H1 (cell line): ENCODE measurements around the gene GTSE1. TPM values are rescaled to one million over a fixed set of nuclear protein-coding genes. Genes with fewer than 3 reads are reported as not detected.

Experiments
- CTCF ChIA-PET: fragments of 300-600 bp; sonication (Branson Sonifier 250); formaldehyde crosslinking; loops from one replicate; lab custom pipeline; 2021; ENCODE audit not compliant: partially characterized antibody; lab: Charles Lee
- POLR2A ChIA-PET: fragments of 300-600 bp; sonication (Branson Sonifier 250); formaldehyde crosslinking; loops from one replicate; lab custom pipeline; 2021; ENCODE audit warnings: inconsistent platforms; ENCODE audit not compliant: partially characterized antibody; lab: Charles Lee
- DNase-seq, 2 experiments: peaks; one replicate each; pipeline versions ENCODE4 v3.0.0 to v3.0.0-alpha.2; 2010 to 2022; ENCODE audit warnings: low spot score in 2 of 2, low read depth in 1 of 2, mixed read lengths in 1 of 2
- FAIRE-seq: peaks from 2 replicates; lab custom pipeline; 2011; peaks lifted over from hg19 to GRCh38; lab: Jason Lieb, UNC
- H2AFZ ChIP-seq: 2 replicates; pipeline ENCODE4 v1.8.1; 2012; ENCODE audit warnings: low read length, inconsistent platforms
- H2AK5ac ChIP-seq: 2 replicates; pipeline ENCODE4 v1.6.1; 2013; ENCODE audit warnings: low read depth, low read length
- H2BK120ac ChIP-seq: replicated peaks from 2 replicates; pipeline ENCODE3; 2013; ENCODE audit warnings: low read depth, low read length, inconsistent platforms
- H2BK12ac ChIP-seq: 2 replicates; pipeline ENCODE4 v1.6.1; 2013; ENCODE audit warnings: low read depth, low read length
- H2BK15ac ChIP-seq: 2 replicates; pipeline ENCODE4 v1.6.1; 2013; ENCODE audit warnings: low read length
- H2BK20ac ChIP-seq: 2 replicates; pipeline ENCODE4 v1.6.1; 2013; ENCODE audit warnings: low read length
- H2BK5ac ChIP-seq: 2 replicates; pipeline ENCODE4 v1.6.1; 2013; ENCODE audit warnings: low read depth, low read length
- H3K14ac ChIP-seq: 2 replicates; pipeline ENCODE4 v1.6.1; 2013; ENCODE audit warnings: inconsistent platforms; ENCODE audit not compliant: insufficient read length
- H3K18ac ChIP-seq: 2 replicates; pipeline ENCODE4 v1.6.1; 2013; ENCODE audit warnings: low read length; ENCODE audit errors: extremely low read depth
- H3K23ac ChIP-seq: 2 replicates; pipeline ENCODE4 v1.6.1; 2013; ENCODE audit warnings: inconsistent platforms; ENCODE audit not compliant: insufficient read length
- H3K23me2 ChIP-seq: 2 replicates; pipeline ENCODE4 v1.6.1; 2013; ENCODE audit warnings: low read depth, low read length
- H3K27ac ChIP-seq: 2 replicates; pipeline ENCODE4 v1.6.1; 2011; ENCODE audit warnings: low read depth, low read length, inconsistent platforms
- H3K27me3 ChIP-seq, 4 experiments: replicated peaks in 1 of 4; 1 replicate in 1 of 4; 2 replicates in 3 of 4; pipeline versions ENCODE4 v1.6.1 to v1.8.1; 2011 to 2013; ENCODE audit warnings: low read length in 3 of 4, mild to moderate bottlenecking in 3 of 4, inconsistent platforms in 2 of 4, mixed read lengths in 2 of 4, moderate library complexity in 1 of 4; ENCODE audit not compliant: control insufficient read depth in 3 of 4, insufficient read depth in 3 of 4; ENCODE audit errors: extremely low read depth in 1 of 4
- H3K36me3 ChIP-seq, 4 experiments: 2 replicates each; pipeline versions ENCODE4 v1.6.1 to v1.8.1; 2011 to 2013; ENCODE audit warnings: mild to moderate bottlenecking in 4 of 4, low read length in 3 of 4, moderate library complexity in 2 of 4, control low read depth in 1 of 4, inconsistent platforms in 1 of 4; ENCODE audit not compliant: insufficient read depth in 4 of 4, control insufficient read depth in 2 of 4
- H3K4ac ChIP-seq: replicated peaks from 2 replicates; pipeline ENCODE3; 2013; ENCODE audit warnings: low read length, low read depth, mixed read lengths, inconsistent platforms; ENCODE audit not compliant: insufficient read length
- H3K4me1 ChIP-seq, 4 experiments: replicated peaks in 1 of 4; 1 replicate in 1 of 4; 2 replicates in 3 of 4; pipeline versions ENCODE4 v1.6.1 to v1.8.1; 2011 to 2013; ENCODE audit warnings: low read length in 3 of 4, inconsistent platforms in 2 of 4, mixed read lengths in 1 of 4; ENCODE audit not compliant: insufficient read depth in 4 of 4, control insufficient read depth in 3 of 4
- H3K4me2 ChIP-seq, 2 experiments: 2 replicates each; pipeline versions ENCODE4 v1.6.1 to v1.8.1; 2011 to 2013; ENCODE audit warnings: low read depth in 2 of 2, low read length in 2 of 2, control low read depth in 1 of 2, inconsistent platforms in 1 of 2, mild to moderate bottlenecking in 1 of 2; ENCODE audit not compliant: insufficient read depth in 1 of 2
- H3K4me3 ChIP-seq, 4 experiments: fragments of 200-600, 300-600 bp in 1 of 4; sonication (generic), shearing (Covaris generic), sonication (Bioruptor Twin) in 1 of 4; 2 replicates each; pipeline versions ENCODE4 v1.5.1 to v1.8.1; 2011 to 2016; ENCODE audit warnings: low read length in 4 of 4, low read depth in 3 of 4, control low read depth in 2 of 4, inconsistent platforms in 2 of 4, mild to moderate bottlenecking in 2 of 4, mixed read lengths in 1 of 4, moderate library complexity in 1 of 4; ENCODE audit not compliant: insufficient read depth in 2 of 4; ENCODE audit errors: extremely low read depth in 1 of 4
- H3K56ac ChIP-seq: replicated peaks from 2 replicates; pipeline ENCODE3; 2013; ENCODE audit warnings: low read depth, mild to moderate bottlenecking, mixed read lengths, low read length, inconsistent platforms; ENCODE audit not compliant: insufficient read length
- H3K79me1 ChIP-seq: 2 replicates; pipeline ENCODE4 v1.6.1; 2013; ENCODE audit warnings: low read depth, low read length, control low read depth
- H3K79me2 ChIP-seq, 2 experiments: 2 replicates each; pipeline versions ENCODE4 v1.6.1 to v1.8.1; 2012 to 2013; ENCODE audit warnings: low read length in 2 of 2, mild to moderate bottlenecking in 2 of 2, inconsistent platforms in 1 of 2; ENCODE audit not compliant: insufficient read depth in 2 of 2, control insufficient read depth in 1 of 2
- H3K9ac ChIP-seq, 4 experiments: replicated peaks in 1 of 4; 1 replicate in 1 of 4; 2 replicates in 3 of 4; pipeline versions ENCODE4 v1.6.1 to v1.8.1; 2011 to 2013; ENCODE audit warnings: low read depth in 3 of 4, low read length in 3 of 4, control low read depth in 2 of 4, mild to moderate bottlenecking in 2 of 4, moderate library complexity in 2 of 4, inconsistent platforms in 1 of 4; ENCODE audit errors: extremely low read depth in 1 of 4
- H3K9me3 ChIP-seq, 2 experiments: 2 replicates each; pipeline versions ENCODE4 v1.6.1 to v1.8.1; 2012 to 2013; ENCODE audit warnings: mild to moderate bottlenecking in 2 of 2, moderate library complexity in 2 of 2, control low read depth in 1 of 2, inconsistent platforms in 1 of 2, low read depth in 1 of 2, low read length in 1 of 2, mixed read lengths in 1 of 2; ENCODE audit not compliant: insufficient read depth in 2 of 2
- H4K20me1 ChIP-seq, 2 experiments: replicated peaks in 1 of 2; 2 replicates each; pipeline versions ENCODE3 to v1.8.1; 2011 to 2013; ENCODE audit warnings: inconsistent platforms in 2 of 2, low read length in 2 of 2, mild to moderate bottlenecking in 1 of 2; ENCODE audit not compliant: insufficient read depth in 2 of 2, control insufficient read depth in 1 of 2
- H4K5ac ChIP-seq: 2 replicates; pipeline ENCODE4 v1.6.1; 2013; ENCODE audit warnings: low read length, low read depth, mixed read lengths, inconsistent platforms; ENCODE audit not compliant: insufficient read length
- H4K8ac ChIP-seq: 2 replicates; pipeline ENCODE4 v1.8.0; 2013; ENCODE audit warnings: mild to moderate bottlenecking, moderate library complexity, low read length, inconsistent platforms; ENCODE audit not compliant: insufficient read depth; ENCODE audit errors: extremely low read depth
- H4K91ac ChIP-seq: replicated peaks from 2 replicates; pipeline ENCODE3; 2013; ENCODE audit warnings: low read length, mixed read lengths, inconsistent platforms; ENCODE audit not compliant: insufficient read length
- EZH2 ChIP-seq: fragments of 200-600 bp; sonication (generic); IDR thresholded peaks from 2 replicates; pipeline ENCODE4 v1.7.1; 2012; ENCODE audit warnings: low read depth, mild to moderate bottlenecking, moderate library complexity, low read length, inconsistent platforms; ENCODE audit not compliant: severe bottlenecking
- POLR2AphosphoS5 ChIP-seq: IDR thresholded peaks from 2 replicates; pipeline ENCODE4 v1.6.1; 2011; ENCODE audit warnings: low read depth, low read length
- SIX5 ChIP-seq: IDR thresholded peaks from 2 replicates; pipeline ENCODE4 v1.6.1; 2011; ENCODE audit warnings: mild to moderate bottlenecking, low read depth, low read length
- TCF12 ChIP-seq: IDR thresholded peaks from 2 replicates; pipeline ENCODE4 v1.6.1; 2011; ENCODE audit warnings: low read depth, mild to moderate bottlenecking, low read length
- YY1 ChIP-seq: IDR thresholded peaks from 2 replicates; pipeline ENCODE4 v1.6.1; 2011; ENCODE audit warnings: low read depth, mild to moderate bottlenecking, low read length
- WGBS, 2 experiments: shearing (Covaris generic) in 1 of 2; methylation state at CpG; one replicate each; pipeline versions ENCODE4 v1.1.6 to v1.1.7; 2013 to 2015; ENCODE audit warnings: low lambda C conversion rate in 2 of 2, mixed read lengths in 2 of 2, inconsistent platforms in 1 of 2, low coverage in 1 of 2, missing lambda C conversion rate in 1 of 2; ENCODE audit not compliant: insufficient replicate concordance in 2 of 2, insufficient coverage in 1 of 2, insufficient read length in 1 of 2; ENCODE audit errors: extremely low coverage in 1 of 2, missing lambda C conversion rate in 1 of 2; 5-methylcytosine and 5-hydroxymethylcytosine counted together
- polyA plus RNA-seq, 7 experiments: library from polyadenylated mRNA; depleted of rRNA in 3 of 7; stranded (reverse) in 5 of 7; unstranded in 2 of 7; fragments of >200 nt in 5 of 7; fragments of 200-250 nt in 2 of 7; gene quantifications; 1 replicate in 5 of 7; 2 replicates in 1 of 7; 4 replicates in 1 of 7; pipeline versions ENCODE4 v1.2.1 to v1.2.3, GENCODE V29; 2011 to 2013; ENCODE audit warnings: missing spikeins in 2 of 7, mixed read lengths in 2 of 7
- total RNA-seq: library from RNA; stranded (reverse); fragmentation: NEBNext Ultra II Directional; extraction: Animal tissue kit (Norgen Biotek cat#: 25700); gene quantifications from 2 replicates; pipeline ENCODE4 v1.2.1, GENCODE V29; 2021
- TF ChIP-seq, protein P1 (sequence below), 3 experiments: IDR thresholded peaks; 1 replicate in 2 of 3; 2 replicates in 1 of 3; pipeline versions ENCODE4 v1.5.1 to v1.6.1; 2011; ENCODE audit warnings: low read length in 3 of 3, mild to moderate bottlenecking in 3 of 3, inconsistent platforms in 2 of 3, low read depth in 1 of 3, moderate library complexity in 1 of 3; ENCODE audit not compliant: insufficient read depth in 1 of 3; ENCODE audit errors: control extremely low read depth in 1 of 3
- TF ChIP-seq, protein P2 (sequence below): IDR thresholded peaks from 2 replicates; pipeline ENCODE4 v1.6.1; 2011; ENCODE audit warnings: low read length, improper control_type of control experiment

GTSE1 gene
- total and polyA plus RNA-seq, 2 of the 8 experiments (the other 6 are each of a cell fraction or from before 2014, with no cell fraction given): 17.5 to 38.6 TPM

DNA sequence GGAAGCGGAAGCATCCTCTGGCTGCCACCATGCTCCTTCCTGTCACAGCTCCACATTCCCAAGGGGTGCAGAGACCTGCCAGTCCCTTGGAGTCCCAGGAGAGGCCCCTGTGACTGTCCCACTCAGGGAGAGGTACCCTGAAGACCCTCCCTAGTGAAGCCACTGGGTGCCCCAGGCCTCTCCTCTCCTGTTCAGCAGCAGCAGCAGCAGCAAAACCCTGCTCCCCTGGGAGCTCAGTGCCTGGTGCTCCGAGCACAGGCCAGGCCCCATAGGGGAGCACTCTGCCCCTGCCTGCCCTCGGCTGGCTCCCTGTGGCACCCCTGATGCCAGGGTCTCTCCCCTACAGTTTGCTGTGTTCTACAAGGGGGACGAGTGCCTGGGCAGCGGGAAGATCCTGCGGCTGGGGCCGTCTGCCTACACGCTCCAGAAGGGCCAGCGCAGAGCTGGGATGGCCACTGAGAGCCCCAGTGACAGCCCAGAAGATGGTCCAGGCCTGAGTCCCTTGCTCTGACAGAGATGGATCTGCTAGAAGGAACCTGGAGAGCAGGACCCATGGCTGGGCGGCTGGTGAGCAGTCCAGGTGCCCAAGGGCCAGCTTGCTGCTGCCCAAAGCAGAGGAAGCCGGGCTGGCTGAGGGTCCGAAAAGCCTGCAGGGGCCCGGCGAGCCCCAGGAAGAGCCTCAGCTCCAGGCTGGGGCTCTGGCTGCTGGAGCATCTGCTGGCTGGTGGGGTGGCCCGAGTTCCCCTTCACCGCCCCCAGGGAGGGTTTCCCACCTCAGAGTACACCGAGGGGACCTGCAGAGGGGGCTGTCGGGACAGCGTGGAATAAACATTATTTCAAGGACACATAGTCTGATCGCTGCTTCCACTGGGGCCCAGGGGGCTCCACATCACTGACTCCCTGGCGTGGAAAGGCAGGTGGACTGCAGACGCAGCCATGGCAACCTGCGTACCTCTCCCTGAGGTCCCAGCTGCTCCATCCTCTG lies 60.1 kb downstream of the GTSE1 start:
- Histone ChIP-seq H3K23ac (no peak overlapping the region), H3K79me1 (0 out of 2 replicates have a peak, but pooled peaks cover 4% of the 10 kb centered on the region), H2BK120ac (no peak overlapping the region), H3K18ac (no peak overlapping the region), H4K8ac (no peak overlapping the region), H3K4me1 (no peaks in the 10 kb centered on the region), H3K14ac (no peak overlapping the region), H3K9me3 (no peaks in the 10 kb centered on the region; a peak in 1 of 4 replicates), H3K4me2 (no peak overlapping the region), H2BK15ac (no peak overlapping the region), H3K27ac (no peak overlapping the region), H3K36me3 (peaks cover 8 to 36% (median 26%) of the 10 kb centered on the region in 4 experiments; a peak in 7 of 8 replicates), H3K56ac (no peak overlapping the region), H2BK20ac (no peak overlapping the region), H4K91ac (no peak overlapping the region), H4K5ac (no peak overlapping the region), H3K4me3 (no peak overlapping the region), H3K27me3 (no peaks in the 10 kb centered on the region), H2BK12ac (no peak overlapping the region), H2BK5ac (no peak overlapping the region), H3K23me2 (no peaks in the 10 kb centered on the region), H3K4ac (no peak overlapping the region), H3K9ac (no peak overlapping the region), H2AK5ac (no peak overlapping the region), H3K79me2 (no peaks in the 10 kb centered on the region), H2AFZ (no peak overlapping the region), H4K20me1 (peaks cover 13 to 17% of the 10 kb centered on the region in 2 experiments)
- WGBS, 2 experiments: 95% methylated on average over 22 of the region's 23 CpGs; no CpG with 5 or more reads in 1 of the 2 experiments
- ChIA-PET CTCF (interaction anchor here (0.6 to 5.8 kb wide), 18 partner anchors 10 to 222 kb away, joined by 3 to 60 read pairs (median 4); partner anchors contain the start of gene CELSR1), POLR2A (interaction anchor here (1.1 kb wide), 1 partner anchor 27 kb away, joined by 3 read pairs; no protein-coding TSS in a partner anchor)
- FAIRE-seq (no peak), DNase-seq (no peak)
- TF ChIP-seq EZH2 (no peak), TCF12 (no peak), YY1 (no peak), SIX5 (no peak), POLR2AphosphoS5 (0 out of 2 replicates have a peak, but pooled peaks have one; percentile 16)
- TF ChIP-seq, protein P1, sequence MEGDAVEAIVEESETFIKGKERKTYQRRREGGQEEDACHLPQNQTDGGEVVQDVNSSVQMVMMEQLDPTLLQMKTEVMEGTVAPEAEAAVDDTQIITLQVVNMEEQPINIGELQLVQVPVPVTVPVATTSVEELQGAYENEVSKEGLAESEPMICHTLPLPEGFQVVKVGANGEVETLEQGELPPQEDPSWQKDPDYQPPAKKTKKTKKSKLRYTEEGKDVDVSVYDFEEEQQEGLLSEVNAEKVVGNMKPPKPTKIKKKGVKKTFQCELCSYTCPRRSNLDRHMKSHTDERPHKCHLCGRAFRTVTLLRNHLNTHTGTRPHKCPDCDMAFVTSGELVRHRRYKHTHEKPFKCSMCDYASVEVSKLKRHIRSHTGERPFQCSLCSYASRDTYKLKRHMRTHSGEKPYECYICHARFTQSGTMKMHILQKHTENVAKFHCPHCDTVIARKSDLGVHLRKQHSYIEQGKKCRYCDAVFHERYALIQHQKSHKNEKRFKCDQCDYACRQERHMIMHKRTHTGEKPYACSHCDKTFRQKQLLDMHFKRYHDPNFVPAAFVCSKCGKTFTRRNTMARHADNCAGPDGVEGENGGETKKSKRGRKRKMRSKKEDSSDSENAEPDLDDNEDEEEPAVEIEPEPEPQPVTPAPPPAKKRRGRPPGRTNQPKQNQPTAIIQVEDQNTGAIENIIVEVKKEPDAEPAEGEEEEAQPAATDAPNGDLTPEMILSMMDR (IDR thresholded peaks at IDR 0.05; ENCODE audit: control extremely low read depth in 1 of 3, insufficient read depth in 1 of 3, low read depth in 1 of 3, low read length in 3 of 3): peak in 2 of 3 experiments; percentile 4 to 7; a peak in 2 of 4 replicates
- TF ChIP-seq, protein P2, sequence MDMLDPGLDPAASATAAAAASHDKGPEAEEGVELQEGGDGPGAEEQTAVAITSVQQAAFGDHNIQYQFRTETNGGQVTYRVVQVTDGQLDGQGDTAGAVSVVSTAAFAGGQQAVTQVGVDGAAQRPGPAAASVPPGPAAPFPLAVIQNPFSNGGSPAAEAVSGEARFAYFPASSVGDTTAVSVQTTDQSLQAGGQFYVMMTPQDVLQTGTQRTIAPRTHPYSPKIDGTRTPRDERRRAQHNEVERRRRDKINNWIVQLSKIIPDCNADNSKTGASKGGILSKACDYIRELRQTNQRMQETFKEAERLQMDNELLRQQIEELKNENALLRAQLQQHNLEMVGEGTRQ: no peak
